ENCODE results near the gene CCT2. TPM values are rescaled to one million over a fixed set of nuclear protein-coding genes. Genes with fewer than 3 reads are reported as not detected.

The CCT2 gene
- total and polyA plus RNA-seq, 10 of the 15 experiments (the other 5 are each of a cell fraction or from before 2014, with no cell fraction given), result 242 to 418 (median 348) TPM

GRCh38 chr12:69540987-69541386, 44.3 kb upstream of the CCT2 start (continued):
- no peak for TF ChIP-seq CUX1 (IDR thresholded peaks at IDR 0.05; ENCODE audit: insufficient replicate concordance, low read depth, low read length)
- TF ChIP-seq EP300 (IDR thresholded peaks at IDR 0.05; ENCODE audit: borderline replicate concordance in 1 of 2, control insufficient read depth in 1 of 2, low read depth in 2 of 2, low read length in 2 of 2), result no peak
- TF ChIP-seq NFIC (IDR thresholded peaks at IDR 0.05; ENCODE audit: low read depth, low read length), result no peak
- TF ChIP-seq BMI1 (IDR thresholded peaks at IDR 0.05; ENCODE audit: borderline replicate concordance), result no peak
- TF ChIP-seq CREB1 (IDR thresholded peaks at IDR 0.05; ENCODE audit: low read depth), result no peak
- TF ChIP-seq IRF4 (IDR thresholded peaks at IDR 0.05; ENCODE audit: low read depth, low read length), result no peak
- TF ChIP-seq BACH1 (IDR thresholded peaks at IDR 0.05; ENCODE audit: borderline replicate concordance), result no peak
- no peak for TF ChIP-seq EED (IDR thresholded peaks at IDR 0.05; ENCODE audit: low read depth)
- TF ChIP-seq BCLAF1 (IDR thresholded peaks at IDR 0.05), result no peak
